ENCODE results near the gene KRAS.

Gene KRAS

GRCh38 chr12:25194214-25194613, 56.5 kb downstream of the KRAS start:
- no peak for DNase-seq

- DNase-seq: no peak
Measured at GRCh38 chr12:25190793-25191192, 59.9 kb downstream of the KRAS start.

GRCh38 chr12:25189656-25190055, 61.1 kb downstream of the KRAS start:
- DNase-seq: no peak

- no peak for DNase-seq
Measured at GRCh38 chr12:25187781-25188180, 62.9 kb downstream of the KRAS start.

GRCh38 chr12:25186788-25187402, 63.8 kb downstream of the KRAS start:
- DNase-seq: no peak

- no peak for DNase-seq
Measured at GRCh38 chr12:25186038-25186787, 64.5 kb downstream of the KRAS start.

- no peak for DNase-seq
Measured at GRCh38 chr12:25184132-25184531, 66.6 kb downstream of the KRAS start.

- no peak for DNase-seq
Measured at GRCh38 chr12:25182765-25183164, 68.0 kb downstream of the KRAS start.

- DNase-seq: no peak
Measured at GRCh38 chr12:25162866-25163265, 87.9 kb downstream of the KRAS start.

- DNase-seq: peak; percentile 34
Measured at GRCh38 chr12:25156061-25156460, 94.7 kb downstream of the KRAS start.

GRCh38 chr12:25155022-25155576, 95.6 kb downstream of the KRAS start:
- DNase-seq: peak; percentile 27

Measured in suppressor macrophage treated with lipopolysaccharide for 4 hours (primary cell).